ENCODE data around the gene TBC1D2B.

Gene TBC1D2B

GRCh38 chr15:78034495-78035191, 42.9 kb downstream of the TBC1D2B start:
- peak; percentile 76 for DNase-seq (ENCODE audit: low read depth)

GRCh38 chr15:78033864-78034263, 43.6 kb downstream of the TBC1D2B start:
- no peak for DNase-seq (ENCODE audit: low read depth)

- no peak for DNase-seq (ENCODE audit: low read depth)
Measured at GRCh38 chr15:78032671-78033070, 44.8 kb downstream of the TBC1D2B start.

- no peak for DNase-seq (ENCODE audit: low read depth)
Measured at GRCh38 chr15:78024883-78025282, 52.6 kb downstream of the TBC1D2B start.

- no peak for DNase-seq (ENCODE audit: low read depth)
Measured at GRCh38 chr15:78024519-78024870, 53.0 kb downstream of the TBC1D2B start.

- no peak for DNase-seq (ENCODE audit: low read depth)
Measured at GRCh38 chr15:78023865-78024518, 53.5 kb downstream of the TBC1D2B start.

- no peak for DNase-seq (ENCODE audit: low read depth)
Measured at GRCh38 chr15:78023081-78023665, 54.3 kb downstream of the TBC1D2B start.

- DNase-seq (ENCODE audit: low read depth): no peak
Measured at GRCh38 chr15:78021761-78022160, 55.8 kb downstream of the TBC1D2B start.

- no peak for DNase-seq (ENCODE audit: low read depth)
Measured at GRCh38 chr15:78020007-78020406, 57.5 kb downstream of the TBC1D2B start.

GRCh38 chr15:78018946-78019644, 58.4 kb downstream of the TBC1D2B start:
- DNase-seq (ENCODE audit: low read depth): no peak

- no peak for DNase-seq (ENCODE audit: low read depth)
Measured at GRCh38 chr15:78018445-78018844, 59.1 kb downstream of the TBC1D2B start.

- no peak for DNase-seq (ENCODE audit: low read depth)
Measured at GRCh38 chr15:78016860-78017259, 60.7 kb downstream of the TBC1D2B start.

- no peak for DNase-seq (ENCODE audit: low read depth)
Measured at GRCh38 chr15:78012643-78013077, 64.9 kb downstream of the TBC1D2B start.

- DNase-seq (ENCODE audit: low read depth): no peak
Measured at GRCh38 chr15:78010067-78010466, 67.4 kb downstream of the TBC1D2B start.

GRCh38 chr15:78007964-78008886, 69.3 kb downstream of the TBC1D2B start:
- DNase-seq (ENCODE audit: low read depth): no peak

- no peak for DNase-seq (ENCODE audit: low read depth)
Measured at GRCh38 chr15:78007211-78007931, 70.1 kb downstream of the TBC1D2B start.

GRCh38 chr15:78006567-78007205, 70.8 kb downstream of the TBC1D2B start:
- DNase-seq (ENCODE audit: low read depth): no peak

GRCh38 chr15:78004919-78005634, 72.4 kb downstream of the TBC1D2B start:
- DNase-seq (ENCODE audit: low read depth): no peak

- no peak for DNase-seq (ENCODE audit: low read depth)
Measured at GRCh38 chr15:78004222-78004727, 73.2 kb downstream of the TBC1D2B start.
